MCF 10A (cell line): ENCODE results near the gene ULK2. TPM values are rescaled to one million over a fixed set of nuclear protein-coding genes. Genes with fewer than 3 reads are reported as not detected.

Experiments used
- BruUV-seq: library from RNA; stranded (reverse); fragments of 400-500 nt; replicated peaks from 2 replicates; lab custom pipeline; 2021; lab: Mats Ljungman, UMichigan
- CTCF ChIA-PET: fragments of 300-600 bp; sonication (Branson Sonifier 250); formaldehyde crosslinking; extraction: SDS; loops from one replicate; lab custom pipeline; 2021; ENCODE audit warnings: antibody characterized with exemption, inconsistent platforms; lab: Yijun Ruan, JAX
- POLR2A ChIA-PET: fragments of 300-600, 350-650 bp; sonication (Branson Sonifier 250); formaldehyde crosslinking; extraction: SDS; loops from one replicate; lab custom pipeline; 2020; ENCODE audit warnings: antibody characterized with exemption, inconsistent platforms; lab: Yijun Ruan, JAX
- DNase-seq: peaks from one replicate; pipeline ENCODE4 v3.0.0-alpha.2; 2018; ENCODE audit not compliant: unreplicated experiment
- H3K27ac Mint-ChIP-seq: one replicate; pipeline ENCODE4 v1.8.0; 2022; ENCODE audit warnings: mild to moderate bottlenecking, low read depth, mixed read lengths; ENCODE audit not compliant: unreplicated experiment
- H3K27me3 Mint-ChIP-seq: one replicate; pipeline ENCODE4 v1.8.0; 2022; ENCODE audit warnings: mixed read lengths; ENCODE audit not compliant: insufficient read depth, unreplicated experiment
- H3K36me3 Mint-ChIP-seq: one replicate; pipeline ENCODE4 v1.8.0; 2022; ENCODE audit warnings: mild to moderate bottlenecking, moderate library complexity, mixed read lengths; ENCODE audit not compliant: insufficient read depth, unreplicated experiment
- H3K4me1 Mint-ChIP-seq: one replicate; pipeline ENCODE4 v1.8.0; 2022; ENCODE audit warnings: mixed read lengths; ENCODE audit not compliant: insufficient read depth, unreplicated experiment
- H3K4me3 Mint-ChIP-seq: one replicate; pipeline ENCODE4 v1.8.0; 2022; ENCODE audit warnings: mild to moderate bottlenecking, moderate library complexity, mixed read lengths; ENCODE audit not compliant: unreplicated experiment
- H3K9me3 Mint-ChIP-seq: one replicate; pipeline ENCODE4 v1.8.0; 2022; ENCODE audit warnings: mixed read lengths; ENCODE audit not compliant: unreplicated experiment
- CTCF ChIP-seq: fragments of 200-600 bp; IDR thresholded peaks from one replicate; pipeline ENCODE4 v1.8.0; 2022; ENCODE audit warnings: antibody characterized with exemption, mild to moderate bottlenecking; ENCODE audit not compliant: unreplicated experiment
- intact Hi-C: fragments of 100-400 bp; cut with micrococcal nuclease; formaldehyde crosslinking; loops from 2 replicates; pipeline ENCODE4 v1.14.1; 2022
- total RNA-seq: library from RNA; stranded (reverse); gene quantifications from 2 replicates; pipeline ENCODE4 v1.2.3, GENCODE V29; 2022

The ULK2 gene
- total RNA-seq, 1 experiment from 2014 or later: 7.9 TPM

GRCh38 chr17:19800571-19800970, 67.2 kb downstream of the ULK2 start:
- Mint-ChIP-seq H3K4me1 (no peaks in the 10 kb centered on the region), H3K4me3 (no peak overlapping the region), H3K27ac (no peak overlapping the region), H3K9me3 (no peaks in the 10 kb centered on the region), H3K27me3 (no peaks in the 10 kb centered on the region), H3K36me3 (peaks cover 20% of the 10 kb centered on the region)
- no TSS peak for BruUV-seq
- POLR2A ChIA-PET: interaction anchor here (0.9 kb wide), 1 partner anchor 27 kb away, joined by 3 read pairs; no protein-coding TSS in a partner anchor
- intact Hi-C loops: no loop called here
- DNase-seq: no peak
- CTCF ChIA-PET: interaction anchor here (1.5 kb wide), 1 partner anchor 11 kb away, joined by 5 read pairs; no protein-coding TSS in a partner anchor
- TF ChIP-seq CTCF: no peak

- TF ChIP-seq CTCF: no peak
- Mint-ChIP-seq H3K9me3 (no peaks in the 10 kb centered on the region), H3K4me1 (no peaks in the 10 kb centered on the region), H3K27me3 (no peaks in the 10 kb centered on the region), H3K36me3 (peaks cover 23% of the 10 kb centered on the region), H3K4me3 (no peak overlapping the region), H3K27ac (no peak overlapping the region)
- no TSS peak for BruUV-seq
- intact Hi-C loops: no loop called here
- DNase-seq: no peak
- CTCF ChIA-PET: interaction anchor here (0.6 kb wide), 1 partner anchor 15 kb away, joined by 3 read pairs; no protein-coding TSS in a partner anchor
- POLR2A ChIA-PET: no interaction called here
Observed at GRCh38 chr17:19799796-19800195, 67.9 kb downstream of the ULK2 start.

- Mint-ChIP-seq H3K27me3 (no peaks in the 10 kb centered on the region), H3K36me3 (peaks cover 40% of the 10 kb centered on the region), H3K4me1 (no peaks in the 10 kb centered on the region), H3K9me3 (no peaks in the 10 kb centered on the region), H3K27ac (no peak overlapping the region), H3K4me3 (no peak overlapping the region)
- intact Hi-C loops: no loop called here
- no peak for DNase-seq
- ChIA-PET CTCF (interaction anchor here (1.7 kb wide), 1 partner anchor 30 kb away, joined by 5 read pairs; no protein-coding TSS in a partner anchor), POLR2A (interaction anchor here (1.2 kb wide), 1 partner anchor 9 kb away, joined by 4 read pairs; no protein-coding TSS in a partner anchor)
- BruUV-seq: no TSS peak
- TF ChIP-seq CTCF: no peak
Observed at GRCh38 chr17:19796457-19796856, 71.3 kb downstream of the ULK2 start.

GRCh38 chr17:19791918-19792550, 75.7 kb downstream of the ULK2 start:
- Mint-ChIP-seq H3K4me3 (no peak overlapping the region), H3K4me1 (peaks cover 6% of the 10 kb centered on the region), H3K36me3 (peaks cover 57% of the 10 kb centered on the region), H3K27me3 (no peaks in the 10 kb centered on the region), H3K9me3 (no peaks in the 10 kb centered on the region), H3K27ac (no peak overlapping the region)
- no peak for DNase-seq
- CTCF ChIA-PET: interaction anchor here (0.9 to 1.3 kb wide), 3 partner anchors 15 to 25 kb away, joined by 3 to 4 read pairs (median 3); no protein-coding TSS in a partner anchor
- BruUV-seq: no TSS peak
- TF ChIP-seq CTCF: no peak
- POLR2A ChIA-PET: interaction anchor here (0.7 kb wide), 1 partner anchor 85 kb away, joined by 3 read pairs; no protein-coding TSS in a partner anchor
- intact Hi-C loops: no loop called here
